ENCODE results near the gene C7orf57. TPM values are rescaled to one million over a fixed set of nuclear protein-coding genes. Genes with fewer than 3 reads are reported as not detected.
"Not testable (repeated sequence)": the region's sequence is repeated elsewhere in the genome, so short reads cannot be mapped to it uniquely, and the experiment has no call there.

Gene C7orf57
- total RNA-seq, 1 donor from 2014 or later = not detected

DNA sequence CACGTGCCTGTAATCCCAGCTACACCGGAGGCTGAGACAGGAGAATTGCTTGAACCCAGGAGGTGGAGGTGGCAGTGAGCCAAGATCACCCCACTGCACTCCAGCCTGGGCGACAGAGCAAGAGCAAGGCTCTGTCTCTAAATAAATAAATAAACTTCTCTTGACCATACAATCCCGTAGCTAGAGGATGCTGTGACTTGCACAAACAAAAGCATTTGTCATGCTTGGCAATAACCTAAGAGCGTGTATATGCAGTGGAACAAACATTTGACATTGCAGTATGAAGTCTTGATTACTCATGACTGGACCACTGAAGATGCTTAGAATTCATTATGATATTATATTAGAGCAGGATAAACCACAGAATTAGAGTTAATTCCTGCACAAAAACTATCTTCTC, 1.4 kb upstream of the C7orf57 start:
- DNase-seq (ENCODE audit: low spot score) = no peak

DNA sequence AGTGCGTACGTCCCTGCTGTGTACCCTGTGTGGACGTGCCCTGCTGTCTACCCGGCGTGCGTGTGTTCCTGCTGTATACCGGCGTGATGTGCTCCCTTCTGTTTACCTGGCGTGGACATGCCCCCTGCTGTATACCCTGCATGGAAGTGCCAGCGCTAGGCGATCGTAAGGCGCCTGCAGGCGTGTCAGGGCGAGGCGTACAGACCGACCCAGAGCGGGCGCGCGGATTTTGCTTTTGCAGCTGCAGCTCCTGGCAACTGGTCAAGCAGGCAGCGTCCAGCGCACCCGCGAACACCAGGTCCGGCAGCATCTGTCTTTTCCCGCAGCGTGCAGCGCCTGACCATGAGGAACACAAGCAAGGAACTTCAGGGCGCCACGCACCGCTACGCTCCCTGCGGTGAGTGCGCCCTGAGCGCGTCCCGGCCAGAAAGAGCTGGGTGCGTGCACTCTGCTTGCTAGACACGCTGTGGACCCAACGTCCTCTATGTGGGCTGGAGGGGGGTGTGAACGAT, 680 bp downstream of the C7orf57 start:
- DNase-seq (ENCODE audit: low spot score) = no peak

DNA sequence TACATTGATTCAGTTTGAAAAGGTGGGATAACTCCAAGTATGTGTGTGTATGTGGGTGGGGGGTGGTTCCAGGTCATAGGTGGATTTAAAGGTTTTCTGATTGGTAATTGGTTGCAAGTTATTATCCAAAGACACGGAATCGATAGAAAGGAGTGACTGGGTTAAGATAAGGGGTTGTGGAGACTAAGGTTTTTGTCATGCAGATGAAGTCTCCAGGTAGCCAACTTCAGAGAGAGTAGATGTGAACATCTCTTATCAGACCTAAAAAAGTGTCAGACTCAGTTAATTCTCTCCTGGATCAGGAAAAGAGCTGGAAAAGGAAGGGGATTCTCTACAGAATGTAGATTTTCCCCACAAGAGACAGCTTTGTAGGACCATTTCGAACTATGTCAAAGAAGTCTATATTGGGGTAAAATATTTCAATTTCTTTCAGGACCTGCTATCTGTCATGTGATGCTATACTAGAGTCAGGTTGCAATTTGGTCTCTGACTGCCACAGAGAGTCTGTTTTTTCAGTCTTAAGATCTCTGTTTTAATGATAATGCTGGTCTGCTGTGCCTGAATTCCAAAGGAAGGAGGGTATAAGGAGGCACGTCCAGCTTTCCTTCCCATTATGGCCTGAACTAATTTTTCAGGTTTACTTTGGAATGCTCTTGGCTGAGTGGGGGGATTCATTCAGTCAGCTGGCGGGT, 3.6 kb downstream of the C7orf57 start:
- DNase-seq (ENCODE audit: low spot score) = no peak

DNA sequence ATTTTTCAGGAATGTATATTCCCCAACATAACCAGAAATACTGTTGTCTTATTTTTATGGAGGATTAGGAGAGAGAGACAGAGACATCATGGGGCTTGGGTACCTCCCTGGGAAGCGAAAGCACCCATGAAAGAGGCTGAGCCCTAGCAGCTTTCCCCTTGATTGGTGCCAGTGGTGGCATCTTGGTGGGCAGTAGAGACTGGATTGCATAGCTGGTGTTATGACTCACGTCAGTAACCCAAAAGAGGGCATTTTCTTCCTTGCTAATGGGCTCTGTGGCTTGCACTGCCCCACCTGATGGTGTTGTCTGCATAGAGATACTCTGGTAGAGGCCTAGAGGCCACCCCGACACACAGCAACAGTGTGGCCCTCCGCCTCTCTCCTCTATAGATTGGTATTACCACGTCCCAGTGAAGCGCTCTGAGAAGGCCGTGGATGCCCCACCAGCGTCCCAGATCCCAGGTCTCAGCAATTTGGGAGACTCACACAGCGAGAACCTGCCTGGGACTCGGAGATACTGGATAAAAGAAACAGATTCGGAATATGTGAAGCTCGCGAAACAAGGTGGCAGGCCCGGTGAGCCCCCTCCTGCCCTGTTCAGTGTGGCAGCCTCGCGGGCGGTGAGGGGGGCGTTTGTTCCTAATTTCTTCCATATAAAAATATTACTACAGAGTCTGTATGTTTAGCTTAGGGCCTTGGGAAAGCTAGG, 5.8 kb downstream of the C7orf57 start:
- no peak for DNase-seq (ENCODE audit: low spot score)

DNA sequence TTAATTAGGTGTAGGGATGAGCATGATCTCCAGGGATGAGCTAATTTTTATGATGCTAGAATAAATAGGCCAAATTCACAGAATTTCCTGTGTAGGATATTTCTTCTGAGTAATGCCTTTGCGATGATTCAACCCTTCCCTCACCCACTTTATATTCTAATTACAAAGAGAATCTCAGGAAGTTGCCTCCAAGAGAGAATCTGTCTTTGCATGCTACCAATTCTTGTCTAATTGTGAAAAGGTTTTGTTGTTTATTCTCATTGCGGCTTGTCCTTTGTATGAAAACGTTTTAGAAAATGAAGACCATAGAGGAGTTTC, 6.3 kb downstream of the C7orf57 start:
- DNase-seq (ENCODE audit: low spot score) = no peak

DNA sequence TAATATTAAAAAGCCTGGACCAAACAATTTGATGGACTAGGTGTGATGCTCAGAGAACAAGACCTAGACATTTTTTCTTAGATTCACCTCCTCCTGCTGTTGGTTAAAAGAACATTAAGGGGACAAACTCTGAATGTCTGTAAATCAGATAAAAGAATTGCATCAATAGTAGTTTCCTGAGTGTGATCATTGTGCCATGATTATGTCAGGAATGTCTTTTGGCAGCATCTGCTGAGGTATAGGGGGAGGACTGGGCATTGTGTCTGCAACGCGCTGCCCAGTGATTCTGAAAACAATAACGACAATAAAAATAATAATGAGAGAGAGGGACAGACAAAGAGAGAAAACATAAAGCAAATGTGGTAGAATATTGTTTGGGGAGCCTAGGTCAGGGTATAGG, 6.9 kb downstream of the C7orf57 start:
- no peak for DNase-seq (ENCODE audit: low spot score)

DNA sequence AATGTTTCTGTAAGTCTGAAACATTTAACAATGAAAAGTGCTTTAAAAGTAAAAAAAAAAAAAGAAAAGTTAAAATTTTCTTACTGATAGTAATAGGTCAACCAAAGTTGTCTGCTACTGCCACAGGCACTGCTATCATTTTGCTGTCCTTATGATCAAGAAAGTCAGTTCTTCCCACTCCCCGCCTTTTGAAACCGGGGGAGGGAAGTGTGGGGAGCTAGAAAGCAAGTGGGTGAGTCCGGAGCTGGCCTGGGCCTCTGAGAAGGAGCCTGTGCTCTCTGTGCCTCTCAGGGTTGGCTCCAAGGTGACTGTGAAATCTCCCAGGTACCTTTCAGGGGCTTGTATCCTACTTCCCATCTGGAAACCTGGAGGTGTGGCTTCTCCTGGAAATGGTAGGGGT, 7.3 kb downstream of the C7orf57 start:
- DNase-seq (ENCODE audit: low spot score) = no peak

DNA sequence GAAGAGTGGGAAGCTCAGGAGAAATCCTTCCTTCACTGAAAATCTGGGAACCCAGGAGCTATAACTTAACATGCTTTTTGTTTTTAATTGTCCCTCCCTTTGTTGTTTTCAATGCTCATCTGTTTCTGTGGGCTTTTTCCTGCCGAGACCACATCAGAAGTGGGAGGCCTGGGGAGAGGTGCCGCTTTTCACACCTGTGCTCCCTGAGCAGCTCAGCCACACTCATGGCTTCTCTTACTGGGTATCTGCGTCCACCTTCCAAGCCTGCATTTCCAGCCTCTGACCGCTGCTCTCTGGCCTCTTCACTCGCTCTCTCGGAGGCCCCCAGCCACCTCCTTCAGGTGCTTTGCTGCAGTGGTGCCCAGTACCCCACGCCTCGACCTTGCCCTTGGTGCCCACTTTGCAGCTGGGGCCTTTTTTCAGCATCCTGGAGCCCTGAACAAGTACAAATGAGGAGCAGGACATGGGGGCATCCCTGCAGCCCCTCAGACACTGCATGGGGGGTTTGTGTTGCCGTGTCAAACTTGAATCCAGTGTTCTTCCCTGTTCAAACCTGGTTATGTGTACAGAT, 9.9 kb downstream of the C7orf57 start:
- DNase-seq (ENCODE audit: low spot score) = no peak

DNA sequence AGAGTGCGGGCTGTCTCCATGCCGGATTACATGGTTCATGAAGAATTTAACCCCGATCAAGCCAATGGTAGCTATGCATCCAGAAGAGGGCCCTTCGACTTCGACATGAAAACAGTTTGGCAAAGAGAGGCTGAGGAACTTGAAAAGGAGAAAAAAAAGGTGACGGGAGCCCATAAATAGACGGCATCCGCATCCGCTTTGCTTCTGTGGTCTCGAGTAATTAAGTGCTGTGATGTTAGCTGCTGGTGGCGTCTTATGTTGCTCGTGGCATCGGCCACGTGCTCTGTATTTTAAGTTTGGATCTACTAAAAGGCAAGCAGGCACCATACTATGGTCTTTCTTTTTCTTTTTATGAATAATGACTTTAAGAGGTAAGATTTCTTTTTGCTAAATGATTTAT, 11.1 kb downstream of the C7orf57 start:
- DNase-seq (ENCODE audit: low spot score) = no peak

DNA sequence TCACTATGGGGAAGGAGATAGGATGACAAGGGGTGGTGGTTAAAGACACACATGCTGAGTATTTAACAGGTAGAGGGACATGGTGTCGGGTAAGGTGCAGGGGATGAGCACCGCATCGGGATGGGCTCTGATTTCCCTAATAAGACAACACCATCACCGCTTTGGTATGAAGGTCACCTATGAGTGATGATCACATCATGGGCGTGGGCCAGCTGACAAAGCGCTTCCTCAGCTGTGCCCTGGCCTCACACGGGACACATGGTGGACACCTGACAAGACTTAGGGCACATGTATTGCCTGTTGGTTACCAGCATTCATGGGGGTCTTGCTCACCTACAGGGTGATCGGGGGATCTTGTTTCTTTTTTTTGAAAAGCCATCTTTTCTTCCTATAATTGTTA, 12.8 kb downstream of the C7orf57 start:
- DNase-seq (ENCODE audit: low spot score) = no peak

DNA sequence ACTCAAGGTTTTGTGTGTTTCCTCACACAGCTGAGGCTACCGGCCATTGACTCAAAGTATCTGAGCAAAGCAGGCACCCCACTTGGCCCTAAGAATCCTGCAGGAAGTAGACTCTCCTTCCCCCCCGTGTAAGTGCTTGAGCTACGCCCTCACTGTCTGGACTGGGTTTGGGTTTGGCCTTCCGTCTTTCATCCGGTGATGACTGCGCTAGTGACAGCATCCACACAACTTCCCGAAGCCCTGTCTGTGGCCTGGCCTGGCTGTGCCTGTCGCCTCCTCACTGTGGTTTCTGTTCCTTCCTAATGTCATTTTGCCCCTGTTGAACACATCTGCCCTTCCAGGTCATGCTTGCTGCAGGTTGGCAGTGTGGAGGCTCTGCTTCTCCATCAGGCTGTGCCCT, 14.5 kb downstream of the C7orf57 start:
- no peak for DNase-seq (ENCODE audit: low spot score)

DNA sequence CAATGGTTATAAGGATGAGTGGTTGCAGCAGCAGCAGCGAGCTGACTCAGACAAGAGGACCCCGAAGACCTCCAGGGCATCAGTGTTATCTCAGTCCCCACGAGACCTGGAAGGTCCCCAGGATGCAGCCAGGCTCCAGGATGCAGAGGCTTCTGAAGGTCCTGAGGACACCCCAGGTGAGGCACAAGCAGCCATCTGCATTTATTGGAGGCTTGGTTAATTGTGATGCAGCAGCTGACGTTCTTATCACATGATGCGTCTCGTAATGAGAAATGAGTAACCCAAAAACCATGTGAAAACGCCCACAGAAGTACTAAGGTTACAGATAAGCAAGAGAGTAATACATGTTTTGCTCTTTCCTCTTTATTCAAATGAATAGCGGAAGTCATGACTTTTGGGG, 17.4 kb downstream of the C7orf57 start:
- DNase-seq (ENCODE audit: low spot score) = no peak

DNA sequence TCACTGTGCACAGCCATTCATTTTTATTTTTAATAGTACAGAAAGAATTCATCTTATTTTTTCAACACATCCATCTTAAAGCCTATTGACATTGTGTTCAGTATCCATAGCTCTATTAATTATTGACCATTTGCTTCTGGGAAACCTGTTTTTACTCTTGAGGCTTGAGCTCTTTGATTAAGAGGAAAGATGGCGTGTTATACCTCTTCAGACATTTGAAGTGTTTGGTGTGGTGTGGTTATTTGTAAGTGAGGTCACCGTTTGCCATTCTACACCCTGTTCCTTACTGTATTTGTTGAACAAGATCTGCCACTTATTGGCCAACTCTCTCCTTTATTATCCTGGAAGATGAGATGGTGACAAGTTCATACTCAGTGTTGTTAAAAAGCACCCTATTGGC, 18.4 kb downstream of the C7orf57 start:
- no peak for DNase-seq (ENCODE audit: low spot score)

DNA sequence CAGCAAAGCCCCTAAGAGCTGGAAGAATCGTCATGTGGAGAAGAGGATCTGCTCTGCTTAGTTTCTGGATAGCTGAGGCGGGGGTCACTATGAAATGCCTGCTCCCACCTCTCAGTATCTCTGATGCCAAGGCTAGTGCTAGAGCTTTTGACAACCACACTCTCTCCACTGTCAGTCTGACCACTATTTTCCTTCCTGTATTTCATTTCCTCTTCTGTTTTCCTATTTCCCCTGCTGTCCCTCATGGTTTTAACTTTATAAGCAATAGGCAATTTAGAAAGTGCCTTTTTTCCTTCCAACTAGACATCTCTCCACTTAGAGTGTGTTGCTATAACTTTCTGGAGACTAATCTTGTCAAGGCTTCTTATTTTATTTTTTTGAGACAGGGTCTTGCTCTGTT, 23.6 kb downstream of the C7orf57 start:
- DNase-seq (ENCODE audit: low spot score) = no peak

DNA sequence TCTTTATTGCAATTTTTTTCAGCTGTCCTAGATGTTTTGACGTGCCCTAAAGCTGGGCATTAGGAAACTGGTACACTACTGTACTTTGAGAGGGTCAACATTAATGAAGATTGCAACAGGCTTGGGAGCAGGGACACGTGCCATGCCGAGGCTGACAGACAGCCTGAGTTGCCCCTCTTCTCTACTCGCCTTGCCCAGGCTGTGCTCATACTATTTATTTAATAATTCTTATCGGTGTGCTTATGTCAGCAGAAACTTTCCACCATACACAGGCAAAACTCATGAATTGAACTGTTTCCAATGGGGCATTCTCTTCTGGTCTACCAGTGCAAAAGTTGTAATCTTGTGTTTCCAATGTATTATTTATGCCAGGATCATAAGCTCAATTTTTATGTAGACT, 24.4 kb downstream of the C7orf57 start:
- no peak for DNase-seq (ENCODE audit: low spot score)

DNA sequence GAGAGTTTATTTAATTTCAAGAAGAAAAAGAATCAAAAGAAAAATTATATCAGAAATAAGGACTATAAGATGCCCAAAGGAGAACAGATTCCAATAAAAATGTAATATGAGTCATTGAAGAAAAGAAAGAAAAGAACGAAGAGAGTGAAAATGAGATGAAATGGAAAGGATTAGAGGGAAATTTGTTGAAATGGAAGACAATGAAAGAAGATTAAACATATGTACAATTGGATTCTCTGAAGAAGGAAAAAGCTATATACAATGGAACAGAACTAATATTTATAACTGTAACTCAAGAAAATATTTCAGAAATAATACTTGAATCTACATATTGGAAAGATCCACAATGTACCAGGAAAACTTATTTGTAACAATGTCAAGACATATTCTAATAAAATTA, 28.6 kb downstream of the C7orf57 start:
- no peak for DNase-seq (ENCODE audit: low spot score)

DNA sequence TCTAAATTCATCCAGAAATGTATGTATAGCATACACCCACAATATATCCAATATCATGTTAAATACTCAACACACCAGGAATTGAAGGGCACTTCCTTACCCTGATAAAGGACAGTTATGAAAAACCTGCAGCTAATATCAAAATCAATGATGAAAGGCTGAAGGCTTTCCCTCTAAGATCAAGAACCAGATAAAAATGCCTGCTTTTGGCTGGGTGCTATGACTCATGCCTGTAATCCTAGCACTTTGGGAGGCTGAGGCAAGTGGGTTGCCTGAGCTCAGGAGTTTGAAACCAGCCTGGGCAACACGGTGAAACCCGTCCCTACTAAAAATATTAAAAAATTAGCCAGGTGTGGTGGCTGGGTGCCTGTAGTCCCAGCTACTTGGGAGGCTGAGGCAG, 32.1 kb downstream of the C7orf57 start:
- no peak for DNase-seq (ENCODE audit: low spot score)

DNA sequence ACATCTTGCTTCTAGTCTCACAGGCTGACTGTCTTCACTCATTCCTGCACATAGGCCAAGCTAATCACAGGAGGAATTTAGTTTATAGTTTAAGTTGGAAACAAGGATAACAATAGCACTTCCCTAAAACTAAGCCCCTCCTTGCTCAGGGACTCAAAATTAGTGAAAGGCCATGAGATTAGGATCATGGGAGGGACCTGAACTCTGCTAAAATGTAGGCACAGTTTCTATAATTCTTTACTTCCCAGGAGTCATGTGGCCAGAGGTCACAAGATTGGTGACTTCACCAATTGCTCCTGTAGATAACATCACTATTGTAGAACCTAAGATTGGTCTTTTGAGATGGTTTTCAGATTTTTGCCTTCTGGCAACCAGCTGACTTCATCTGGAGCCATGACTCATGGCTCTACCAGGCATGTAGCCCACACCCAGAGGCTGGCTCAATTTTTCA, 38.9 kb downstream of the C7orf57 start:
- no peak for DNase-seq (ENCODE audit: low spot score)

DNA sequence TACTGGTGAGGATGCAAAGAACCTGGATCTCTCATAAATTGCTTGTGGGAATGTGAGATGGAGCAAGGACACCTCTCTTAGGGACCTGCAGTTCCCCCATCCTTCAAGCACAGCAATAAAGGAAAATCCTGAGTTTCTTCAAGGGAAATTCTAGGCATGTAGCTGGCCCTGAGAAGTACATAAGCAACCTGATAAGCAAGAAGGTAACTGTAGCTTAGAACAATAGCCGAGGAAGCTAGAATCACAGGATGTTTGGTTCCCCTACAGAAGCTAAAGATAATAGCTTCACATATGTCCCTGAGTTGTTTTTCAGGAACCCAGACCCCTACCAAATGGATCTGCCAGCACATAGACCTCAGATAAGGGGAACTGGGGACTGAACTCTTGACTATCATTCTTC, 42.1 kb downstream of the C7orf57 start:
- no peak for DNase-seq (ENCODE audit: low spot score)

DNA sequence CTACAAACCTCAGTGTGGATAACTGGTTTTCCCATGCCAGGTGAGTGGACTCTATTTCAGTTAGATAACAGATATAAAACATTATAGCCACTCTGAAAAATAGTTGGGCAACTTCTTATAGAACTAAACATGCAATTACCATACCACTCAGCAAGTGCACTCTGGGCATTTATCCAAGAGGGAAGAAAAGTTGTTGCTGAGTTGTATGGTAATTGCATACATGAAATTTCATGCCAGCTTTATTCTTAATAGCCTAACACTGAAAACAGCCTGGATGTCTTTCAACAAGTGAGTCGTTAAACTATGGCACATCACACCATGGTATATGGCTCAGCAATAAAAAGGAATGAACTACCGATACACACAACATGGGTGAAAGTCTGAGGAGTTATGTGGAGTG, 43.1 kb downstream of the C7orf57 start:
- no peak for DNase-seq (ENCODE audit: low spot score)

DNA sequence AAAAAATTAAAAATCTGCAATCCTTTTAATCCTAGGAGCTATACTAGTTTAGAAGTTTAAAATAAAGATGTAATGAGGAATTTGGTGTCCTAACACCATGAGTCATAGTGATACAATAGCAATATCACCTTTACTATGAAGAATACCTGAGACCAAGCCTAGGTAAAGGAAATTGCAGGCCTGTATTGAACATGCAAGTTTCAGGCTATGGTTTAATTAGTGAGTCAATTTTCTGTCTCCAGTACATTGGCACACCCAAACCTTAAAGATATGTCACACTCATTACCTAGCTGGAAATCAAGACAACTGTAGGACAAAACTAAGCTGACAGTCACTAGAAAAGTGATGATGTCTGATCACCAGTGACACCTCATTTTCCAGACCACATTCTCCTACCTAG, 47.0 kb downstream of the C7orf57 start:
- DNase-seq (ENCODE audit: low spot score) = not testable (repeated sequence)

DNA sequence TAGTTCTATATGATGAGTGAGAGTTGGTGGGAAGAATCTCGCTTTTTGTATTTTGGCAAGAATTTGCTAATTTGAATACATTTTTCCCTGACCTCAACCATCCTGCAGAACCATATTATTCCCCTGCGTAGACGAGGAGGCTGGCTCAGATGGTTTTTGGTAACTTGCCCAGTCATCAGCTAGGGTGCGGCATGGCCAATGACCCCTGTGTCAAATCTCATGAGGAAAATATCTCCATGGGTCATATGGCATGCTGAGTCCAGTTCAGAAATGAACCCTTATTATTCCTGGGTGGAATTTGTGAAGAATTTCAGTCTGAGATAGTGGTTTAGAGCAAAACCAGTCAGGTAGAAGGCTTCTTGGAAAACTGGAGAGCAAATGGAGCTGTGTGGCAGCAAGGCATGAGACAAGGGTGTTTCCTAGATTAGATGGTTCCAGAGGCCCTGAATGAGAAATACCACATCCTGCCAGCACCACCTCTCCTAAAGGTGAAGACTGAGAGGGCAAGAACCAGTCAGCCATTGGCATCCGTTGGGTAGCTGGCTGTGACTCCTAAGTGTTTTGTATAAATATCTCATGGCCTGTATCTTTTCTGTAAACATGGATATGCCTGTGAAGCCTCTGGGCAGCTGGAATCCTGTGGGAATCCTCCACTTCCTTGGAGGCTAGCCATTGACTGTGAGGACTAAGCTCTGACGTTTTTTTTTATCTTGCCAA, 47.9 kb downstream of the C7orf57 start:
- DNase-seq (ENCODE audit: low spot score) = no peak
